Fibroblast of lung (primary cell): ENCODE data around the gene EDEM1.

Source experiments
- CTCF ChIP-seq, 2 donors: IDR thresholded peaks in 1 of 2; conservative IDR thresholded peaks in 1 of 2; 1 replicate in 1 of 2; 2 replicates in 1 of 2; pipeline ENCODE4 v1.5.1; 2011 to 2012; ENCODE audit warnings: low read length in 2 of 2, control low read depth in 1 of 2, inconsistent platforms in 1 of 2, low read depth in 1 of 2, mild to moderate bottlenecking in 1 of 2
- EZH2 ChIP-seq: IDR thresholded peaks from 2 replicates; pipeline ENCODE4 v1.5.1; 2012; ENCODE audit warnings: low read length, control low read depth, mild to moderate bottlenecking; ENCODE audit errors: missing control alignments

- TF ChIP-seq EZH2 = no peak
- TF ChIP-seq CTCF (conservative IDR thresholded peaks at IDR 0.05 in 1 of 2, IDR thresholded peaks at IDR 0.05 in 1 of 2; ENCODE audit: low read depth in 1 of 2, low read length in 2 of 2) = no peak
Observed at GRCh38 chr3:5220193-5220592, 32.7 kb downstream of the EDEM1 start.
